H1 (cell line): ENCODE data around the gene NHLH1. TPM values are rescaled to one million over a fixed set of nuclear protein-coding genes. Genes with fewer than 3 reads are reported as not detected.

Source experiments
- CBX8 ChIP-seq: fragments of 300-800, 300-1000 bp; sonication (generic); IDR thresholded peaks from 2 replicates; pipeline ENCODE4 v1.7.1; 2016; ENCODE audit warnings: low read depth, low read length, borderline replicate concordance
- CEBPB ChIP-seq: IDR thresholded peaks from 2 replicates; pipeline ENCODE4 v1.6.1; 2012; ENCODE audit warnings: low read depth, low read length
- CTBP2 ChIP-seq: IDR thresholded peaks from 2 replicates; pipeline ENCODE4 v1.7.0; 2011; ENCODE audit warnings: borderline replicate concordance, mild to moderate bottlenecking, moderate library complexity, mixed read lengths, low read length; ENCODE audit not compliant: insufficient read depth, insufficient read length
- EZH2 ChIP-seq: fragments of 200-600 bp; sonication (generic); IDR thresholded peaks from 2 replicates; pipeline ENCODE4 v1.7.1; 2012; ENCODE audit warnings: low read depth, mild to moderate bottlenecking, moderate library complexity, low read length, inconsistent platforms; ENCODE audit not compliant: severe bottlenecking
- GABPA ChIP-seq: IDR thresholded peaks from 2 replicates; pipeline ENCODE4 v1.6.1; 2011; ENCODE audit warnings: mild to moderate bottlenecking, low read length, moderate library complexity, borderline replicate concordance; ENCODE audit not compliant: insufficient read depth
- HDAC2 ChIP-seq, 2 experiments: fragments of 300-600 bp in 1 of 2; sonication (generic) in 1 of 2; IDR thresholded peaks; 2 replicates each; pipeline ENCODE4 v1.6.1; 2011 to 2012; ENCODE audit warnings: low read depth in 2 of 2, low read length in 2 of 2, mild to moderate bottlenecking in 2 of 2, moderate library complexity in 2 of 2, borderline replicate concordance in 1 of 2, inconsistent platforms in 1 of 2
- KDM5A ChIP-seq: fragments of 200-600 bp; IDR thresholded peaks from 2 replicates; pipeline ENCODE4 v1.7.1; 2012; ENCODE audit warnings: mild to moderate bottlenecking, low read length, inconsistent platforms, mixed read lengths
- MAFK ChIP-seq: IDR thresholded peaks from 2 replicates; pipeline ENCODE4 v1.6.1; 2012; ENCODE audit warnings: low read depth, mild to moderate bottlenecking, improper control_type of control experiment, low read length
- NANOG ChIP-seq: IDR thresholded peaks from 2 replicates; pipeline ENCODE4 v1.6.1; 2011; ENCODE audit warnings: low read length, low read depth, mild to moderate bottlenecking, inconsistent platforms; ENCODE audit not compliant: insufficient read depth, poor library complexity, severe bottlenecking
- NRF1 ChIP-seq: IDR thresholded peaks from 2 replicates; pipeline ENCODE4 v1.6.1; 2011; ENCODE audit warnings: mild to moderate bottlenecking, low read depth, low read length, improper control_type of control experiment
- PHF8 ChIP-seq: fragments of 200-600 bp; sonication (generic); conservative IDR thresholded peaks from 2 replicates; pipeline ENCODE4 v1.7.1; 2012; ENCODE audit warnings: low read depth, mild to moderate bottlenecking, inconsistent platforms, low read length, moderate library complexity
- POLR2A ChIP-seq, 2 experiments: IDR thresholded peaks; 1 replicate in 1 of 2; 2 replicates in 1 of 2; pipeline ENCODE4 v1.6.1; 2011; ENCODE audit warnings: low read depth in 2 of 2, low read length in 2 of 2, mild to moderate bottlenecking in 2 of 2; ENCODE audit errors: control extremely low read depth in 1 of 2
- RAD21 ChIP-seq, 2 experiments: IDR thresholded peaks in 1 of 2; conservative IDR thresholded peaks in 1 of 2; 2 replicates each; pipeline ENCODE4 v1.6.1; 2011; ENCODE audit warnings: low read depth in 2 of 2, low read length in 2 of 2, improper control_type of control experiment in 1 of 2, inconsistent platforms in 1 of 2, mild to moderate bottlenecking in 1 of 2, moderate library complexity in 1 of 2
- RBBP5 ChIP-seq: IDR thresholded peaks from 2 replicates; pipeline ENCODE4 v1.7.1; 2012; ENCODE audit warnings: low read depth, mild to moderate bottlenecking, inconsistent platforms, low read length, moderate library complexity, borderline replicate concordance
- RXRA ChIP-seq: IDR thresholded peaks from 2 replicates; pipeline ENCODE4 v1.6.1; 2011; ENCODE audit warnings: low read depth, mild to moderate bottlenecking, low read length, moderate library complexity; ENCODE audit not compliant: insufficient read depth
- SAP30 ChIP-seq: fragments of 300-600 bp; sonication (generic); IDR thresholded peaks from 2 replicates; pipeline ENCODE4 v1.7.1; 2012; ENCODE audit warnings: low read length, moderate library complexity, mild to moderate bottlenecking, inconsistent platforms; ENCODE audit not compliant: insufficient read depth, insufficient replicate concordance
- SIN3A ChIP-seq, 2 experiments: IDR thresholded peaks in 1 of 2; conservative IDR thresholded peaks in 1 of 2; 2 replicates each; pipeline ENCODE4 v1.6.1; 2011 to 2012; ENCODE audit warnings: low read length in 2 of 2, improper control_type of control experiment in 1 of 2, low read depth in 1 of 2, mild to moderate bottlenecking in 1 of 2
- SP1 ChIP-seq: IDR thresholded peaks from 2 replicates; pipeline ENCODE4 v1.6.1; 2011; ENCODE audit warnings: low read depth, low read length
- TAF7 ChIP-seq: optimal IDR thresholded peaks from 2 replicates; pipeline ENCODE3; 2011; ENCODE audit warnings: low read depth, mild to moderate bottlenecking, inconsistent platforms, low read length, moderate library complexity, borderline replicate concordance
- YY1 ChIP-seq: IDR thresholded peaks from 2 replicates; pipeline ENCODE4 v1.6.1; 2011; ENCODE audit warnings: low read depth, mild to moderate bottlenecking, low read length
- polyA plus RNA-seq, 7 experiments: library from polyadenylated mRNA; depleted of rRNA in 3 of 7; stranded (reverse) in 5 of 7; unstranded in 2 of 7; fragments of >200 nt in 5 of 7; fragments of 200-250 nt in 2 of 7; gene quantifications; 1 replicate in 5 of 7; 2 replicates in 1 of 7; 4 replicates in 1 of 7; pipeline versions ENCODE4 v1.2.1 to v1.2.3, GENCODE V29; 2011 to 2013; ENCODE audit warnings: missing spikeins in 2 of 7, mixed read lengths in 2 of 7
- total RNA-seq: library from RNA; stranded (reverse); fragmentation: NEBNext Ultra II Directional; extraction: Animal tissue kit (Norgen Biotek cat#: 25700); gene quantifications from 2 replicates; pipeline ENCODE4 v1.2.1, GENCODE V29; 2021
- TF ChIP-seq, protein P1 (sequence below): IDR thresholded peaks from 2 replicates; pipeline ENCODE4 v1.6.1; 2011; ENCODE audit warnings: low read length, improper control_type of control experiment
- TF ChIP-seq, protein P2 (sequence below): IDR thresholded peaks from 2 replicates; pipeline ENCODE4 v1.6.1; 2012; ENCODE audit warnings: inconsistent platforms

Gene NHLH1
- total and polyA plus RNA-seq, 2 of the 8 experiments (the other 6 are each of a cell fraction or from before 2014, with no cell fraction given) = 0.39 to 0.91 TPM

DNA sequence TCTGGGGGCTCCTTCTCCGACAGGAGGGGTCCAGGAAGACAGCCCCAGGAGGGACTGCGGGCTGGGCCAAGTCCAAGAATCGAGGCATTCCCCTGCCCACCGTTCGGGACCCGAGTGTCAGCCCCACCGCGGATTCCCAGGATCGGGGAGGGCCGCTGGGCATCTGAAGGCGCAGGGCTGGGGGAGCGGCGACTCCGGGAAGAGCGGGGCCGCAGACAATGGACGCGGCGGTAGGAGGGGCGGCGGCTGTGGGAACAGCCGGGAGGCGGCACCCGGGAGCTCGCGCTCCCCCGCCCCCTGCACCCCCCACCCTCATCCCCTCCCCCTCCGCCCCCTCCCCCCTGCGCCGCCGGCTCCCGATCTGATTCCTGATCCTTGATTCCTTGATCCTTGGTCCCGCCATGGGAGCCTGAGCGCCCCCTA is 33.4 kb downstream of the NHLH1 start, which contains the start of gene VANGL2 (continued):
- peak; percentile 71; the same call in 1 of the 2 replicates for TF ChIP-seq YY1
- TF ChIP-seq RBBP5 = no peak
- TF ChIP-seq SP1 = 0 out of 2 replicates have a peak, but pooled peaks have one; percentile 20
- TF ChIP-seq GABPA = no peak
- TF ChIP-seq, protein P1, sequence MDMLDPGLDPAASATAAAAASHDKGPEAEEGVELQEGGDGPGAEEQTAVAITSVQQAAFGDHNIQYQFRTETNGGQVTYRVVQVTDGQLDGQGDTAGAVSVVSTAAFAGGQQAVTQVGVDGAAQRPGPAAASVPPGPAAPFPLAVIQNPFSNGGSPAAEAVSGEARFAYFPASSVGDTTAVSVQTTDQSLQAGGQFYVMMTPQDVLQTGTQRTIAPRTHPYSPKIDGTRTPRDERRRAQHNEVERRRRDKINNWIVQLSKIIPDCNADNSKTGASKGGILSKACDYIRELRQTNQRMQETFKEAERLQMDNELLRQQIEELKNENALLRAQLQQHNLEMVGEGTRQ = no peak
- TF ChIP-seq KDM5A = peak; percentile 67; the same call in 1 of the 2 replicates
- peak in 1 of 2 experiments; percentile 31; a peak in 2 of 3 replicates for TF ChIP-seq POLR2A (IDR thresholded peaks at IDR 0.05; ENCODE audit: control extremely low read depth in 1 of 2, low read depth in 2 of 2, low read length in 2 of 2)
- TF ChIP-seq CEBPB = no peak
- TF ChIP-seq HDAC2 (IDR thresholded peaks at IDR 0.05; ENCODE audit: borderline replicate concordance in 1 of 2, low read depth in 2 of 2, low read length in 2 of 2) = peak in 1 of 2 experiments; percentile 80; a peak in 2 of 4 replicates
- TF ChIP-seq RXRA = no peak
- no peak for TF ChIP-seq CBX8
- no peak for TF ChIP-seq EZH2
- no peak for TF ChIP-seq NRF1
- peak; percentile 22 for TF ChIP-seq NANOG
- TF ChIP-seq RAD21 (IDR thresholded peaks at IDR 0.05 in 1 of 2, conservative IDR thresholded peaks at IDR 0.05 in 1 of 2; ENCODE audit: low read depth in 2 of 2, low read length in 2 of 2) = no peak
- TF ChIP-seq, protein P2, sequence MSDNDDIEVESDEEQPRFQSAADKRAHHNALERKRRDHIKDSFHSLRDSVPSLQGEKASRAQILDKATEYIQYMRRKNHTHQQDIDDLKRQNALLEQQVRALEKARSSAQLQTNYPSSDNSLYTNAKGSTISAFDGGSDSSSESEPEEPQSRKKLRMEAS = peak; percentile 52; the same call in 1 of the 2 replicates
- no peak for TF ChIP-seq PHF8
- TF ChIP-seq MAFK = no peak
- no peak for TF ChIP-seq SAP30
- peak; percentile 46 for TF ChIP-seq CTBP2
- no peak for TF ChIP-seq SIN3A (conservative IDR thresholded peaks at IDR 0.05 in 1 of 2, IDR thresholded peaks at IDR 0.05 in 1 of 2; ENCODE audit: low read depth in 1 of 2, low read length in 2 of 2)
- TF ChIP-seq TAF7 = peak; percentile 0
